HEK293 (cell line): Measurements from ENCODE around the gene USP6NL.
A peak's percentile ranks its signal among the peaks of the same experiment; 100 is the strongest.

Experiments used
- HOXD13 ChIP-seq: sonication (generic); formaldehyde crosslinking; IDR thresholded peaks from 2 replicates; pipeline ENCODE4 v1.8.0; 2022; ENCODE audit warnings: missing genetic modification reagents, borderline replicate concordance
- KLF8 ChIP-seq: fragments of 450-650 bp; formaldehyde crosslinking; IDR thresholded peaks from 2 replicates; pipeline ENCODE4 v1.5.1; 2016; ENCODE audit warnings: missing biosample characterization, missing genetic modification characterization
- MYNN ChIP-seq: fragments of 450-650 bp; formaldehyde crosslinking; IDR thresholded peaks from 2 replicates; pipeline ENCODE4 v1.5.1; 2016; ENCODE audit warnings: missing biosample characterization, missing genetic modification characterization, borderline replicate concordance
- MZF1 ChIP-seq: fragments of 450-650 bp; formaldehyde crosslinking; IDR thresholded peaks from 2 replicates; pipeline ENCODE4 v1.5.1; 2017; ENCODE audit warnings: missing biosample characterization, missing genetic modification characterization, borderline replicate concordance
- PRDM1 ChIP-seq: fragments of 450-650 bp; formaldehyde crosslinking; IDR thresholded peaks from 2 replicates; pipeline ENCODE4; 2016; ENCODE audit warnings: missing biosample characterization, missing genetic modification characterization
- SP7 ChIP-seq: fragments of 450-650 bp; formaldehyde crosslinking; IDR thresholded peaks from 2 replicates; pipeline ENCODE4 v1.5.1; 2016; ENCODE audit warnings: missing biosample characterization, missing genetic modification characterization
- ZBTB1 ChIP-seq: fragments of 450-650 bp; formaldehyde crosslinking; IDR thresholded peaks from 2 replicates; pipeline ENCODE4 v1.5.1; 2016; ENCODE audit warnings: missing biosample characterization, missing genetic modification characterization
- ZBTB20 ChIP-seq: fragments of 450-650 bp; formaldehyde crosslinking; IDR thresholded peaks from 2 replicates; pipeline ENCODE4 v1.5.1; 2016; ENCODE audit warnings: missing biosample characterization, missing genetic modification characterization
- ZBTB48 ChIP-seq: fragments of 450-650 bp; formaldehyde crosslinking; IDR thresholded peaks from 2 replicates; pipeline ENCODE4 v1.5.1; 2016; ENCODE audit warnings: missing biosample characterization, missing genetic modification characterization
- ZBTB7A ChIP-seq: fragments of 450-650 bp; formaldehyde crosslinking; IDR thresholded peaks from 2 replicates; pipeline ENCODE4 v1.5.1; 2016; ENCODE audit warnings: low read depth, missing biosample characterization, missing genetic modification characterization
- ZNF10 ChIP-seq: fragments of 450-650 bp; formaldehyde crosslinking; IDR thresholded peaks from 2 replicates; pipeline ENCODE4 v1.5.1; 2017; ENCODE audit warnings: missing biosample characterization, missing genetic modification characterization
- ZNF121 ChIP-seq: fragments of 450-650 bp; formaldehyde crosslinking; IDR thresholded peaks from 2 replicates; pipeline ENCODE4 v1.5.1; 2016; ENCODE audit warnings: missing biosample characterization, missing genetic modification characterization
- ZNF133 ChIP-seq: fragments of 450-650 bp; formaldehyde crosslinking; IDR thresholded peaks from 2 replicates; pipeline ENCODE4 v1.5.1; 2016; ENCODE audit warnings: missing biosample characterization, missing genetic modification characterization
- ZNF140 ChIP-seq: fragments of 450-650 bp; formaldehyde crosslinking; IDR thresholded peaks from 2 replicates; pipeline ENCODE4 v1.5.1; 2016; ENCODE audit warnings: missing biosample characterization, missing genetic modification characterization
- ZNF175 ChIP-seq: fragments of 450-650 bp; formaldehyde crosslinking; IDR thresholded peaks from 2 replicates; pipeline ENCODE4 v1.5.1; 2016; ENCODE audit warnings: missing biosample characterization, missing genetic modification characterization
- ZNF223 ChIP-seq: fragments of 450-650 bp; formaldehyde crosslinking; IDR thresholded peaks from 2 replicates; pipeline ENCODE4 v1.5.1; 2016; ENCODE audit warnings: missing biosample characterization, missing genetic modification characterization
- ZNF324 ChIP-seq: fragments of 450-650 bp; formaldehyde crosslinking; IDR thresholded peaks from 2 replicates; pipeline ENCODE4 v1.5.1; 2016; ENCODE audit warnings: missing biosample characterization, missing genetic modification characterization
- ZNF37A ChIP-seq: fragments of 450-650 bp; IDR thresholded peaks from 2 replicates; pipeline ENCODE4 v1.5.1; 2018; ENCODE audit warnings: missing biosample characterization, missing genetic modification characterization
- ZNF529 ChIP-seq: fragments of 450-650 bp; formaldehyde crosslinking; IDR thresholded peaks from 2 replicates; pipeline ENCODE4 v1.5.1; 2017; ENCODE audit warnings: missing genetic modification characterization, missing biosample characterization; ENCODE audit not compliant: insufficient replicate concordance
- ZNF596 ChIP-seq: fragments of 450-650 bp; IDR thresholded peaks from 2 replicates; pipeline ENCODE4 v1.5.0; 2018; ENCODE audit warnings: missing biosample characterization, mild to moderate bottlenecking, missing genetic modification characterization, moderate library complexity
- ZNF624 ChIP-seq: fragments of 450-650 bp; formaldehyde crosslinking; IDR thresholded peaks from 2 replicates; pipeline ENCODE4 v1.5.1; 2017; ENCODE audit warnings: missing biosample characterization, missing genetic modification characterization
- TF ChIP-seq, protein P1 (sequence below): fragments of 450-650 bp; formaldehyde crosslinking; IDR thresholded peaks from 2 replicates; pipeline ENCODE4 v1.5.1; 2017; ENCODE audit warnings: missing biosample characterization, missing genetic modification characterization
- TF ChIP-seq, protein P2 (sequence below): fragments of 450-650 bp; formaldehyde crosslinking; IDR thresholded peaks from 2 replicates; pipeline ENCODE4 v1.5.1; 2016; ENCODE audit warnings: missing biosample characterization, missing genetic modification characterization
- TF ChIP-seq, protein P3 (sequence below): fragments of 450-650 bp; formaldehyde crosslinking; IDR thresholded peaks from 2 replicates; pipeline ENCODE4 v1.5.1; 2016; ENCODE audit warnings: missing biosample characterization, missing genetic modification characterization, borderline replicate concordance
- TF ChIP-seq, protein P4 (sequence below): fragments of 450-650 bp; formaldehyde crosslinking; IDR thresholded peaks from 2 replicates; pipeline ENCODE4 v1.5.1; 2016; ENCODE audit warnings: missing biosample characterization, missing genetic modification characterization

Gene USP6NL

DNA sequence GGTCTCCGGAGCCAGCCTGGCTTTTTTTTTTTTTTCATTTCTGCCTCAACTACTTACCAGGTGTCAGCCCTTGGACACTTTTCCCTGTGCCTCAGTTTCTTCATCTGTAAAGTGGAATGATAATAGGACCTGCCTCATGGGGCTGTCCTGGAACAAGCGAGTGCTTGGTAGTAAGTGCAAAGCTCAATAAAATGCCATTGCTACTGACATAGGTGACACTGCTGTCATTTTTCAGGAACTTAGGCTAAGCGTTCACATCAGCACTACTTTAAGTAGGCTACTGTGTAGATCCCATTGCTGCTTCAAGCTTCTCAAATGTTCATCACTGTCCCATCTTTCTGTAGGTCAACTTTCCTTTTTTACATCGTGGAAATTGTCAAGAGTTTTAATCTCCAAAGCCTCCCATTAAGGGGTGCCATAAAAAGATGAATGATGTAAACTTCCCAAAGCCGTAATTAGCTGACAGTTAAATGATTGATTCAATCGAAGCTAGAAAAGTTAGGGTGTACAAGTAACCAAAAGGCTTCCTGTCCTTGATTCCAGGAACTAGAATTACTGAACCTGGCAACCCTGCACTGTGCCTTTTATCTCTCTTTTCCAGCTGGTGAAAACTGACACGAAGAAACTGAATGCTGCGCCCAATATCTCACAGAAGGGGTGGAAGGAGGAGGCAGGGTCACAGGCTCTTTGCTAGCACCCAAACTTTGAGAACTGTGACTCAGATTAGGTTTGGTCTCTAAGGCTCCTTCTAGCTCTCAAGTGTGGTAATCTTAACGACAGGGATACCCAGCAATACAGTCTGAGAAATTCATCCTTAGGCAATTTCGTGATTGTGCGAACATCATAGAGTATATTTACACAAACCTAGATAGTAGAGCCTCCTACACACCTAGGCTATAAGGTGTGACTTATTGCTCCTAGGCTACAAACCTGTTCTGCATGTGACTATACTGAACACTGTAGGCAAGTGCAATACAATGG lies 861 bp upstream of the USP6NL start (continued):
- TF ChIP-seq ZNF596 (tag by site-specific recombination), result no peak
- TF ChIP-seq ZNF140, result no peak
- TF ChIP-seq ZNF529 (tag by site-specific recombination), result no peak
- no peak for TF ChIP-seq ZNF121 (tag by site-specific recombination)
- no peak for TF ChIP-seq ZNF10 (tag by site-specific recombination)
- TF ChIP-seq ZNF175 (tag by site-specific recombination), result no peak
- TF ChIP-seq, protein P1, sequence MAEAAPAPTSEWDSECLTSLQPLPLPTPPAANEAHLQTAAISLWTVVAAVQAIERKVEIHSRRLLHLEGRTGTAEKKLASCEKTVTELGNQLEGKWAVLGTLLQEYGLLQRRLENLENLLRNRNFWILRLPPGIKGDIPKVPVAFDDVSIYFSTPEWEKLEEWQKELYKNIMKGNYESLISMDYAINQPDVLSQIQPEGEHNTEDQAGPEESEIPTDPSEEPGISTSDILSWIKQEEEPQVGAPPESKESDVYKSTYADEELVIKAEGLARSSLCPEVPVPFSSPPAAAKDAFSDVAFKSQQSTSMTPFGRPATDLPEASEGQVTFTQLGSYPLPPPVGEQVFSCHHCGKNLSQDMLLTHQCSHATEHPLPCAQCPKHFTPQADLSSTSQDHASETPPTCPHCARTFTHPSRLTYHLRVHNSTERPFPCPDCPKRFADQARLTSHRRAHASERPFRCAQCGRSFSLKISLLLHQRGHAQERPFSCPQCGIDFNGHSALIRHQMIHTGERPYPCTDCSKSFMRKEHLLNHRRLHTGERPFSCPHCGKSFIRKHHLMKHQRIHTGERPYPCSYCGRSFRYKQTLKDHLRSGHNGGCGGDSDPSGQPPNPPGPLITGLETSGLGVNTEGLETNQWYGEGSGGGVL (tag by site-specific recombination), result no peak
- TF ChIP-seq ZNF624, result no peak
- TF ChIP-seq KLF8 (tag by site-specific recombination), result no peak
- TF ChIP-seq ZNF223 (tag by site-specific recombination), result no peak
- TF ChIP-seq ZNF324 (tag by site-specific recombination), result peak; percentile 87
- no peak for TF ChIP-seq HOXD13 (CRISPR knock-in tag)
- TF ChIP-seq ZBTB48 (tag by site-specific recombination), result no peak; the same call in 1 of the 2 replicates
- TF ChIP-seq ZBTB1 (tag by site-specific recombination), result 0 out of 2 replicates have a peak, but pooled peaks have one; percentile 31
- no peak for TF ChIP-seq ZNF133 (tag by site-specific recombination)
- TF ChIP-seq, protein P2, sequence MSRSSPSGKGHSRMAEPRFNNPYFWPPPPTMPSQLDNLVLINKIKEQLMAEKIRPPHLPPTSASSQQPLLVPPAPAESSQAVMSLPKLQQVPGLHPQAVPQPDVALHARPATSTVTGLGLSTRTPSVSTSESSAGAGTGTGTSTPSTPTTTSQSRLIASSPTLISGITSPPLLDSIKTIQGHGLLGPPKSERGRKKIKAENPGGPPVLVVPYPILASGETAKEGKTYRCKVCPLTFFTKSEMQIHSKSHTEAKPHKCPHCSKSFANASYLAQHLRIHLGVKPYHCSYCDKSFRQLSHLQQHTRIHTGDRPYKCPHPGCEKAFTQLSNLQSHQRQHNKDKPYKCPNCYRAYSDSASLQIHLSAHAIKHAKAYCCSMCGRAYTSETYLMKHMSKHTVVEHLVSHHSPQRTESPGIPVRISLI (tag by site-specific recombination), result no peak; the same call in 1 of the 2 replicates
- TF ChIP-seq, protein P3, sequence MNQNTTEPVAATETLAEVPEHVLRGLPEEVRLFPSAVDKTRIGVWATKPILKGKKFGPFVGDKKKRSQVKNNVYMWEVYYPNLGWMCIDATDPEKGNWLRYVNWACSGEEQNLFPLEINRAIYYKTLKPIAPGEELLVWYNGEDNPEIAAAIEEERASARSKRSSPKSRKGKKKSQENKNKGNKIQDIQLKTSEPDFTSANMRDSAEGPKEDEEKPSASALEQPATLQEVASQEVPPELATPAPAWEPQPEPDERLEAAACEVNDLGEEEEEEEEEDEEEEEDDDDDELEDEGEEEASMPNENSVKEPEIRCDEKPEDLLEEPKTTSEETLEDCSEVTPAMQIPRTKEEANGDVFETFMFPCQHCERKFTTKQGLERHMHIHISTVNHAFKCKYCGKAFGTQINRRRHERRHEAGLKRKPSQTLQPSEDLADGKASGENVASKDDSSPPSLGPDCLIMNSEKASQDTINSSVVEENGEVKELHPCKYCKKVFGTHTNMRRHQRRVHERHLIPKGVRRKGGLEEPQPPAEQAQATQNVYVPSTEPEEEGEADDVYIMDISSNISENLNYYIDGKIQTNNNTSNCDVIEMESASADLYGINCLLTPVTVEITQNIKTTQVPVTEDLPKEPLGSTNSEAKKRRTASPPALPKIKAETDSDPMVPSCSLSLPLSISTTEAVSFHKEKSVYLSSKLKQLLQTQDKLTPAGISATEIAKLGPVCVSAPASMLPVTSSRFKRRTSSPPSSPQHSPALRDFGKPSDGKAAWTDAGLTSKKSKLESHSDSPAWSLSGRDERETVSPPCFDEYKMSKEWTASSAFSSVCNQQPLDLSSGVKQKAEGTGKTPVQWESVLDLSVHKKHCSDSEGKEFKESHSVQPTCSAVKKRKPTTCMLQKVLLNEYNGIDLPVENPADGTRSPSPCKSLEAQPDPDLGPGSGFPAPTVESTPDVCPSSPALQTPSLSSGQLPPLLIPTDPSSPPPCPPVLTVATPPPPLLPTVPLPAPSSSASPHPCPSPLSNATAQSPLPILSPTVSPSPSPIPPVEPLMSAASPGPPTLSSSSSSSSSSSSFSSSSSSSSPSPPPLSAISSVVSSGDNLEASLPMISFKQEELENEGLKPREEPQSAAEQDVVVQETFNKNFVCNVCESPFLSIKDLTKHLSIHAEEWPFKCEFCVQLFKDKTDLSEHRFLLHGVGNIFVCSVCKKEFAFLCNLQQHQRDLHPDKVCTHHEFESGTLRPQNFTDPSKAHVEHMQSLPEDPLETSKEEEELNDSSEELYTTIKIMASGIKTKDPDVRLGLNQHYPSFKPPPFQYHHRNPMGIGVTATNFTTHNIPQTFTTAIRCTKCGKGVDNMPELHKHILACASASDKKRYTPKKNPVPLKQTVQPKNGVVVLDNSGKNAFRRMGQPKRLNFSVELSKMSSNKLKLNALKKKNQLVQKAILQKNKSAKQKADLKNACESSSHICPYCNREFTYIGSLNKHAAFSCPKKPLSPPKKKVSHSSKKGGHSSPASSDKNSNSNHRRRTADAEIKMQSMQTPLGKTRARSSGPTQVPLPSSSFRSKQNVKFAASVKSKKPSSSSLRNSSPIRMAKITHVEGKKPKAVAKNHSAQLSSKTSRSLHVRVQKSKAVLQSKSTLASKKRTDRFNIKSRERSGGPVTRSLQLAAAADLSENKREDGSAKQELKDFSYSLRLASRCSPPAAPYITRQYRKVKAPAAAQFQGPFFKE, result no peak
- peak; percentile 46 for TF ChIP-seq ZBTB20 (tag by site-specific recombination)
- no peak for TF ChIP-seq ZNF37A
- TF ChIP-seq ZBTB7A (tag by site-specific recombination), result no peak
- TF ChIP-seq MZF1 (tag by site-specific recombination), result no peak
- TF ChIP-seq, protein P4, sequence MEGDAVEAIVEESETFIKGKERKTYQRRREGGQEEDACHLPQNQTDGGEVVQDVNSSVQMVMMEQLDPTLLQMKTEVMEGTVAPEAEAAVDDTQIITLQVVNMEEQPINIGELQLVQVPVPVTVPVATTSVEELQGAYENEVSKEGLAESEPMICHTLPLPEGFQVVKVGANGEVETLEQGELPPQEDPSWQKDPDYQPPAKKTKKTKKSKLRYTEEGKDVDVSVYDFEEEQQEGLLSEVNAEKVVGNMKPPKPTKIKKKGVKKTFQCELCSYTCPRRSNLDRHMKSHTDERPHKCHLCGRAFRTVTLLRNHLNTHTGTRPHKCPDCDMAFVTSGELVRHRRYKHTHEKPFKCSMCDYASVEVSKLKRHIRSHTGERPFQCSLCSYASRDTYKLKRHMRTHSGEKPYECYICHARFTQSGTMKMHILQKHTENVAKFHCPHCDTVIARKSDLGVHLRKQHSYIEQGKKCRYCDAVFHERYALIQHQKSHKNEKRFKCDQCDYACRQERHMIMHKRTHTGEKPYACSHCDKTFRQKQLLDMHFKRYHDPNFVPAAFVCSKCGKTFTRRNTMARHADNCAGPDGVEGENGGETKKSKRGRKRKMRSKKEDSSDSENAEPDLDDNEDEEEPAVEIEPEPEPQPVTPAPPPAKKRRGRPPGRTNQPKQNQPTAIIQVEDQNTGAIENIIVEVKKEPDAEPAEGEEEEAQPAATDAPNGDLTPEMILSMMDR (tag by site-specific recombination), result no peak
- TF ChIP-seq PRDM1 (tag by site-specific recombination), result no peak
- peak; percentile 97 for TF ChIP-seq SP7 (tag by site-specific recombination)
- TF ChIP-seq MYNN (tag by site-specific recombination), result no peak
